Fibroblast of peridontal ligament (primary cell): ENCODE results near the gene PDE8B.
A peak's percentile ranks its signal among the peaks of the same experiment; 100 is the strongest.

Experiments used
- DNase-seq: peaks from one replicate; pipeline ENCODE4 v3.0.0-alpha.2; 2010; ENCODE audit errors: extremely low read depth

The PDE8B gene

DNA sequence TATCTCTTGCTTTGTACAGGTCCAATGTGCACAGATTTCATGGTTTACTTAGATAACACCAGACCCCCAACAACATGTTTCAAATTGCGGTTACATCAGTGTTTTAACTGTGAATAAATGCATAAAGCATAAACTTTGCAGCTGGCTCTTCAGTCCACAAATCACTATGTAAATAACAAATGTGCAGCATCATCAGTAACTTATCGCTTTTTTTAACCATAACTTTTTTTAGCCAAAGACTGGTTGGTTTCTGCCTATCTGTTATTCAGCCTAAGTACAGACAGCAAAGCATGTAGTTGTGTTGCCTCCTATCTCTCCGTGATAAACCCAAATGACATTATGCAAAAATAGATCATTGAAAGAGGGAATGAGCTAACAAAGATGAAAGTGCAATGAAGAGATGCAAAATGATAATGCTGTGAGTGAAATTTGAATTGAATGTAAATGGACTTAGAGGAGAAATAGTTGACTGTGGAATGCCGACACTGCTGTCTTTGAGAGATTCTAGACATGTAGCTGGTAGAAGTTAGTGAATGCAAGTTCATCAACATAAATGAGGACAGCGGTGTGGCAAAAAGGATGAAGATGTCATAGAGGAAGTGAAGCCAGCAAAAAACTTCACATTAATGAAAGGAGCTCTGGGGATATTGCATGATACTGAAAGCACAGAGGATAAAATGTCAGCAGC is 108.8 kb downstream of the PDE8B start:
- no peak for DNase-seq

DNA sequence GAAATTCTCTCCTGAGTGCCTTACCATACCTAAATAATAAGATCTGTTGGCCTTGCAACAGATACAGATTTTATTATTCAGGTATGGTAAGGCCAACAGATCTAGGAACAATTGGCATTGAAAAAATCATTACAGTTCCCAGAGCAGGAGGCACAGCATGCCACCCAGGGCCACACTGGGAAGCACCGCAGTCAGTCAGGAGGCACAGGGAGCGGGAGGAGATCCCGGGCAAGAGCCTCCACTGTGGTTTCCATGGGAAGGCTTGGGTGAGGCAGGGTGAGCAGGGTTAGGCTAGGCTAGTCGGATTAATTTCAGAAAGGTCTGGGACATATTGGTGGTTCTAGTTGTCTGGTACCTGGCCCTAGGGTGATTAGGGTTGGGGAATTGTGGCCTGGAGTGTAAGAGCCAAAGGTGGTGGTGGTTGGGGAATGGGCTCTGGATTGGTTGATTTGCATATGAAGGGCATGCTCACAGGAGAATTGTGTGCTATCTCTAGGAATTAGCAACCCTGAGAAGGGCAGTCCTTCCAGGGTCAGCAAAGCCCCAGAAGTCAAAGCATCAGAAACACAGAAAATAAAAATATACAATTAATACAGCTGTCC is 111.4 kb downstream of the PDE8B start:
- no peak for DNase-seq

DNA sequence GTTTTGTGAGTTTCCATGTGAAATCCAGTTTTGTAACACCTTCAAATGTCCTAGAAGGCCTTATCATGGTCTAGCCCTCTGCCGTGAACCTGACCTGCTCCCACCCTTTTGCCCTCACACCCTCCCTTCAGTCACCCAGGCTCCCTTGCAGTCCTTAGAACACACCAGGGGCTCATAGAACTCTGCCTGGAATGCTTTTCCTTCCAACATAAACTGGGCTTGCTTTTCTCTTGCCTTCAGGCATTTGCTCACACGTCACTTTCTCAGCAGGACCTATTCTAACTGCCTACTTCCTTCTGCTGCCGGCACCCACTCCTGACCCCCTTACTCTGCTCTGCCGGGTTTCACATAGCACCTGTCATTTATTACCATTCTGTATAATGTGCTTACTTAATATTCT is 111.9 kb downstream of the PDE8B start:
- DNase-seq: no peak

DNA sequence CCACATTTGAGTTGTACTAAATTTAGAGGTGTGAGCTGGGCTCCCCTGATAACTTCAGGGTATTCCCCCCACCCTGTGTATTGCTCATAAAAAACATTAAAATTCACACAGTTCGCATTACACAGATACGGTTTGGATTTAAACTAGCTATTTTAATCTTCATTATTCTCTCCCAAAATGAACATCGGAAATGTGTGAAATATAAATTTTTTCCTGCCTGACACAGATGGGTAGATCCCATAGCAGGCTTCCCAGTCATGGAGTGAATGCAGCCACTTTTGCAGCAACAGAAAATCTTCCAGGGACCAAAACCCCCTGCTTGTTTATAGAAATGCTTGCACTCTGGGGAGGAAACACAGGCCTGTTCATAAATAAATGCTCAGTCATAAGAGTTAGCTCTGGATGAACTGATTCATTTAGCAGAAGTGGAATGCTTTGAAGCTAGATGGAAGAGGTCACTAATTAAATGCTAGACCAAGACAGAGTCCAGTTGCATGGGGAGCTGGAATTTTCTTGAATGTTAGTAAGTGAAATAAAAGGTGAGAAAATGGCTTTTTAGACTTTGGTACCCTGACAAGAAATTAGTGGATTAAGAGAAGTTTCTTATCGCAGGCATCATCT is 115.6 kb downstream of the PDE8B start:
- DNase-seq: no peak

DNA sequence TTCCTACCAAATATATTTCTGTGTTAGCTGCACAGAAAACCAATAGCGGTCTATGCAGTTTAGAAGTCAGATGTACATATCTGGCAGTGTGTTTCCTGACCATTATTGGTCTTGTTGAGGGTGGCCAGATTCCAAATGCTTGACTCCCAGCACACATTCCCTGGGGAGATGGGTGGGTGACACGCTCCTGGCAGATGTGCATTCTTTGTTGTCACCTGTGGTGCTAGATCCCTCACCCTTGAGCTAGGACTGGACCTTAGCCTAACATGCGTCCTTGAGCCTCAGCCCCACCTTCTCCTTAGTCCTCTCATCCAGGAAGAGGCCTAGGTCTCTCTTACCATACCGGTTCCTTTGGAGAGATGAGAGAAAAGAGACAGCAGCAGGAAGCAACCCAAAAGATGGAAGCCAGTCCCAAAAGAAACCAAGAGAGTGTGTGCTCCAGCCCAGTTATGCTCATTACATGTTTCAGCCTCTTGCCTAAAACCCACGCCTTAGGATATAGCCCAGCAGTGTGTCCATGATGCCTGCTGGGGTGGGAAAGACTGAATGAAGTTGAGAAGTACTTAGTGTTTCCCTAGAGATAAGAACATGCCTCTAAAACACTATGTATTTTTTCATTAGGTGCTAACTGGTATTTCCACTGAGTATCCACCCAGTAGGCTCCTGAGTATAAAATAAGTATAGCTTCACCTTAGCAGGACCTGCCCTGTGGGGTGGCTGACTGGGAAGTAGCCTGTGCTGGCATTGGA is 116.7 kb downstream of the PDE8B start:
- DNase-seq: no peak

DNA sequence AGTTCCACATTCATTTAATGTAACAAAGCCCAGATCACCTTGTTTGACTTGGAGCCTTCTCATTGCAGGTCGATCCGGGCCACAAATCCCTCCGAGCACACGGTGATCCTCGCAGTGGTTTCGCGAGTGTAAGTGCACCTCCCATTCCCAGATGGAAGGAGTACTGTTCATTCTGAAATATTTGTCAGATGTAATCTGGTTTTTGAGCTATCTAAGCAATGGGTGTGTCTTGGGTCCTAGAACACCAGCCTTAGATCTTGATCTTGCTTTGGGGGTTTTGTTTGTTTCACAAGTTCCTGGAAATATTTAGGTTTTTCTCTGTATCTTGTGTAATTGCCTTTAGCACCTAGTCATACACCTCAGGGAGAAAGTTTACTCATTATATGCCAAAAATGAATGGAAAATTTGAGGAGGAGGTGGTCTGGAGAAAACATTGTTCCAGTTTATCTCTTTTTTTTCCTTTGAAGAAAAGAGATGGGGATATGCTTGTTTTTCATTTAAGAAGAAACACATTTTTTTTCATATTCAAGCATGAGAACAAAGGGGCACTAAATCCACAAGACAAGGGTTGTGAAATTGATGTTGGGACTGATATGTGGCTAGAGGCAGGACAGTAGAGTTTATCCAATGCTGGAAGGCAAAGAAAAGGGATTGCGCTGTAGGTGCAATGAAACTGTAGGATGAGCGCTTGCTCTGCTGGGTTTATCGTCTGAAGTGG is 118.6 kb downstream of the PDE8B start:
- DNase-seq: no peak

DNA sequence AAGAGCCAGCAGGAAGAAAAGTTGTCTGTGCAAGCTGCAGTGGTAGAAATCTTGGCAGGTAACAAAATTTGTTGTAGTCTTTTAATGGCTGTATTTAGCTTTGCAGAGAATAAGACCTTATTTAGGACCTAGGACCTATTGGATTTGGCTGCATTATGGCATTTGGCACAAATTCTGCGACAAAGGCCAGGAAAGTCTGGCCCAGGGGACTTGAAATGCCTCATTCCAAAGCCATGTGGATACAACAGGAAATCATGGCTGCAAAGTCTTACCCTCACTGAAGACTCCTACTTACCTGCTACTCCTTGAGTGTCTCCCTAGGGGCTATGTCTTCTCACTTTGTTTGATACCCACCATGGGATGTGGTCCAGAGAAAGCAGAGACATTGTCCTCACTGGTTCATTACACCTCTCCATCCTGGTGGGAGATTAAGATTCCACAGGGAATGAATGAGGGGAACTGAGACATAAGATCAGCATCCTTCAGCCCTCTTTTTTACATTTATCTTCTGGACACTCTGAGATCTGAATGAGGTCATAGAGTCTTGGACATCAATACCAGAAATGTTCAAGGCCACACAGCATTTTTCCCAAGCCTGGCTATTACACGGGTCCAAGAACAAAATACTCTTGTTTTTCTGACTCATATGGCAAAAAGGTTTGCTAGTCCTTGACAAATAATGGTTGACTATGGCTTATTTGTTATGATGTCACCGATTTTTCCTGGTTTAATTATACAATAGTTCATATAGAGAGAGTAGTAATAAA is 119.4 kb downstream of the PDE8B start:
- DNase-seq: no peak

DNA sequence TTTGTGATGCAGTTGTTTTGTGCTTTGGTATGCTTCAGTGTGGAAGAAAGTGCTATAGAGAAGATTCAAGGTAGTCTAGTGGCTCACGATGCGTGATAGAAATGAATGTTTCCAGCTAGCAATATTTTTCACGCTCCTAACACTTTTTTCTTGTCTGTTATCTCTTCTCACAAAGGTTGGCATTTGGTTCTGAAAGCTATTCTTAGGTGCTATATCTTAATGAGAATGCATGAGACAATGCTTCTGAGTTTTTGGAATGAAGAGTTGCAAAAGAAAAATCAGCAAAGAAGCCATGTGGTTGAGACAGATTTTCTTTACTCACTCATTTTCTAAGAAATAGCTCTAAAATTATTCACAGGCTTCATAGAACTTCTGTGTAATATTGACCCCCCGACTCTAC is 122.6 kb downstream of the PDE8B start:
- no peak for DNase-seq

DNA sequence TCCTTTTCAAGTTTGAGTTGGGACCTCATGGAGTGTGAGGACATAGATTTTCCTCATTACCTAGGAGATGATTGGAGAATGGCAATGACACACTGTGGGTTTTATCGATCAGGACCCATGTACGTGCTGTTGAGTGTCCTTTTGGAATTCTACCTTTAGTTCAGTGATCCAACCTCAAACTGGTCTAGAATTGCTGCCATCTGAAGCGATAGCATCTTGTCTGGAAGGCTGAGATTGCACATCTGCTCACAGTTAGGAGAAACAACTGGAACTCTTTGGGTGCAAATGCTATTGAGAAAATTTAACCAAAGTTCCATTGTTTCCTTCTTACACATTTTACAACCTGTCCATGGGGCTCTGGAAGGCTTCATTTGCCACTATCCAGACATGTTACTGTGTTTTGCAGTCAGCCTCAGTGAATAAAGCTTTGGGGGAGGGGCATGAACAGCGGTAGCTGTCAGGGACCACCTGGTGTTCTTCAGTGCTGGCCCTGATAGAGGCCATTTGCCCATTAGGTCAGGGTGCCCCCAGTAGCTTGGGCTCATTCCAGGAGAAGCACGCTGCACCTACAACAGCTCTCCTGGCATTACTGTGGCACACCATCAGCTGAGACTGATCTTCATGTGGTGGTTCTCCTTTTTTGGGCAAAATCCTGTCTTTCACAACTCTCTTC is 123.1 kb downstream of the PDE8B start:
- no peak for DNase-seq

DNA sequence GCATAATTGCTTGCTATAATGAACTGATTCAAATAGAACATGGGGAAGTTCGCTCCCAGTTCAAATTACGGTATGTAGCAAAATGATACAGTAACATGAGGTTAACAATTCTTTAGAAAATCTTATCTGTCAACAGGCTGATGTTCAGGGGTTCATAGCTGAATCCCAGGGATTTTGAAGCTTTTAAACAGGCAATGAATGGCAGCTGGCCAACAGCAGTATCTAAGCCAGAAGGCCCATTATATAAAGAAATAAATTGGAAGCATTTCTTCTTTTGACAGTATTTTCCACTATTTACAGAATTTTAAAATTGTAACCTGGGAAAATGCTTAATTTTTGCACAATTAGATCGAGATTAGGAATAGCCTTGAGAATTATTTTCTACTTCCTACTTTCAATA is 126.8 kb downstream of the PDE8B start:
- DNase-seq: no peak

DNA sequence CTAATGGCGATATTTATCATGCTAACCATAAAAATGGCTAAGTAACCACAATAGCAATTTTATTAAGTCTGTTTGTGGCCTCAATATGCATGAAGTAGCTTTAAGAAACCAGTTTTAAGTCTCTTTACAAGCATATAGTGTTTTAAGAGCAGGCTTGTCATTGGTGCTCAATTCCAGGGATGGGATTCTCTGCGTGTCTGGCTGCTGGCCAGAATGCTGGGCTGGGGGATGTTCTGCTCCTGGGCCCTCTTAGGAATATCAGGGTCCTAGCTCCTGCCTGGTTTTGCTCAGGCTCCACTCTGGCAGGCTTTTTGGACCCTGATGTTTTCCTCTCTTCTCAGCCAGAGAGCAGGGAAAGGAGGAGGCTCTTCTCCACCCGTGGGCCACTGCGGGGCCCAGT is 127.2 kb downstream of the PDE8B start:
- DNase-seq: no peak

DNA sequence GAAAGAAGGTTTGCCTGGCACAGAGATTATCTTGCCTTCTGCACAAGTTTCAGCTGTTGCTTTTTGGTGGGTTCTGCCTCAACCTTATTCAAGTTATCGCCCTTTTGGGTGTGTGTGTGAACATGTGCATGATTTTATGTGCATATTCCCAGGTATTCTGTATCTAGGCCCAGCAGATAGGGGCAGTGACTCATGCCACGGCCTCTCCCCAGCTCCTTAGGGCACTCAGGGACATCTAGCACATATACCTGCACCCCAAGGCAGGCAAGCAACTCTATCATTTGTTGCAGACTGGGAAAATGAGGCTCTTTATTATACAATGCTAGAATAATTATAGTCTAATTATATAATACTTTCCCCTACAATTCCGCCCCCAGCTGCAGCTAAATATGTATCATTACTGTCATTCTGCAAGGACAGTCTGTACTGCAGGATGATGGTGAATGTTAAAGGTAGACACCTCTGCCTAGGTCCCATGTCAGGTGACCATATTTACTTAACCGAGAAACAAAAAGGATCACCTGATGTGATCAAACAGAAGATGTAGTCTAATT is 128.9 kb downstream of the PDE8B start:
- DNase-seq: no peak

DNA sequence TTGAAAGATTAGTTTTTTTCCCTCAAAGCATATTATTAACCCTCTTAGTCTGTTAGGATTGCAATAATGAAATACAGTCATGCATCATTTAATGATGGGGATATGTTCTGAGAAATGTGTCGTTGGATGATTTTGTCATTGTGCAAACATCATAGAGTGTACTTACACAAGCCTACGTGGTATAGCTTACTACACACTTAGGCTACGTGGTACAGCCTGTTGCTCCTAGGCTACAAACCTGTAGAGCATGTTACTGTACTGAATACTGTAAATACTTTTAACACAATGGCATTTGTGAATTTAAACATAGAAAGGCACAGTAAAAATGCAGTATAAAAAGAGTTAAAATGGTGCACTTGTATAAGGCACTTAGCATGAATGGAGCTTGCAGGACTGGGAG is 132.7 kb downstream of the PDE8B start:
- no peak for DNase-seq

DNA sequence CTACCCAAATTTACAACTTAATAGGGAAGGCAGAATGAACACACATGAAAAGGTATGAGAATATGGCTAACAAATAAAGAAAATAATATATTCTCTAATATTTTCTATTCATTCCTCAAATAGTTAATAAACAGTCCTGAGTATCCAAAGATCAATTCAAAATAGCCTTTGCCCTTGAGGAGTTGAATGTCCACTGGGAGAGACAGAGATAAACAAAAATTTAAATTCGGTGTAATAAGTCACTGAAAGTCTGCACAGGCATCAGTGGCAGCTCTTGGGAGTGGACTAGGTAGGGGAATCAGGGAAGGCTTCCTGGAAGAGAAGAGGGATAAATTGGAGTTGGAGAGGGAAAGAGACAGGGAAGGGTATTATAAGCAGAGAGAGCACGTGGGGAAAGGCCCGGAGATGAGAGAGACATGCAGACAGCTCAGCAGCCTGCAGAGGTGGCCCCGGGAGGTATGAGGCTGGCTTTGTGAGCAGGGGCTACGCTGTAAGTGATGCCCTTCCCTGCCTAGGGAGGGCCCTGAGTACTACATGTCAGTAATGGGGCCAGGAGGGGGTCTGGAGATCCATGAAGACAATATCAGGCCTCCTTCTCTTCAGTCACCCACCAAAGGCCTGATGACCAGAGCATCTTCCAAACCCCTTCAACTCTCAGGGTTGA is 137.1 kb downstream of the PDE8B start:
- DNase-seq: no peak

DNA sequence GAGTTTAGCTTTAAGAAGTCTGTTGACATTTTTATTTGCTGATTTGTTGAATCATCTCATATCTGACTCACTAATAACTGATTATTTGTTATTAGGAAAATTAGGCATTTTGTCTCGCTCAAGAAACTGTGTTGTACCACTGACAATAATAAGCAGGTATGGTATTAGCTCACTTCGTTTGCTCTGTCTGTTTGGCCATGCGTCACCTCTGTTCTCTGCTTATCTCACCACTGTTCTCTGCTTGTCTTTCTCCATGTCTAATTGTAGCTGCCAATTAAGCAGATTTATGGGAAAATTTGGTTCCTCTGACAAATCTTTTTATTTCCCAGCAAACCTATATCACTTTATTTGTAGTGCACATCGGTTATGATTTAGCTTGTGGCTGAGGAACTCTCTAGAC is 142.8 kb downstream of the PDE8B start:
- no peak for DNase-seq

DNA sequence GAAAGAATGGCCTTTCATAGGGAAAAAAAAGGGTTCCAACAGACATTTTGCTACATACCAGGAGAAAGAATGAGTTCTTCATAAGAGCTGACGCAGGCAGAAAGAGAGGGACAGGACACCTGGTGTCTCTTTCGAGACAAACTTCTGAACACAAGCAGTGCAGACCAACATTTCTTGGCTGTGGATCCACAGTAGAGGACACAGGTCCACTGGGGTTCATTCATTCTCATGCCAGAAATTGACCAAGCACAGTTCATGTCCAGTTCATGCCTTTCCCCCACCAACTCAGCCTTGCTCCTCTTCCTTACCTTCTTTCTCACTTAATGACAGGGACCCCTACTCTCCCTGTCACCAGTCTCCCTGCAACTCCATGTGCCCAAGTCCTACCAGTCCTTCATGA is 144.0 kb downstream of the PDE8B start:
- no peak for DNase-seq

DNA sequence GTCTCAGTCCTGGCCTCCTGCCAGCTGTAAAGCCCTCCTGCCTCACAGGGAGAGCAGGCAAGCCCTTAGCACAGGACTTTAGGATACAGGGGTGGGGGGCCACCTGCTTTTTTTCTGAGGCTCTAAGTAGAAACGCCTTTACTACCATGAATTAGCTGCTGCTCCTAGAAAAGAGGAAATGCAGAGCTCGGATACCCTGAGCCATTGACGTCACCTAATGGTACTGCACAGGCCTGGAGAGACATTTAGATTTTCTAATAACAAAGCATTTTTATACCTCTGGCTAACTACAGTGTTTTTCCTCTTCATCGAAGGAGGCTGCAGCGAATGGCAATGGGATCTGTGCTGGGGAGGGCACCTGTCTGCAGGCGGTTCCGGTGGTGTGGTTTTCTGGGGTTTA is 144.6 kb downstream of the PDE8B start:
- DNase-seq: no peak

DNA sequence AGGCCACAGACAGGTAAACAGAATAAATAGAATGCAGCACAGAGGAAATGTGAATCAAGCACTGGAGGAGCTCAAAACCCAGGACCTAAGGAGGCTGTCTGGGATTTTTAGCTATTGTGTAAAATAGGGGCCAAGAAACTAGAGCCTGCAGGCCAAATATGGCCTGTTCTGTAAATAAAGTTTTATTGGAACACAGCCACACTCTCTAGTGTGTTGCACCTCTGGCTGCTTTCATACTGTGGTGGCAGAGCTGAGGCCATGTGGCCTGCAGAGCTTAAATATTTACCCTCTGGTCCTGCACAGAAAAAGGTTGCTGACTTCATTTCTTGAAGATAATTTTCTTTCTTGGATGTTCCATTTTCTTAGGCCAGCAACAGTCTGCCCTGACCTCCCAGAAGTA is 145.3 kb downstream of the PDE8B start:
- DNase-seq: no peak

DNA sequence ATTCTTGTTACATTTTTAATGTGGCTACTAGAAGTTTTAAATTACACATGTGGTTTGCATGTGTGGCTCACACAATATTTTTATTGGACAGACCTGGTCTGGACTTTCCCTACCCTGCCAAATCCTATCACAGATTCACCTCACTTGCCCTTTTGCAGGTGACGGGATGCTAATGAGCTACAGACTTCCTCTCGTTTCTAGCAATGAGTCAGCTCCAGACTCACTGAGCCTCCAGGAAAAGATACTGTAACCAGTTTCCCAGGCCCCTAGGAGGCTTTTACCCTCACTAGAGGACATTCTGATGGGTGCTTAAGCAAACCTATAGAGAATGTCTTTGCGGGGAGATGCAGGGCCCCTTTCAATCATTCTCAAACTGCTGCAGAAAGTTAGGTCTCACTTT is 146.3 kb downstream of the PDE8B start:
- peak; percentile 34 for DNase-seq
